K562 (cell line): ENCODE data around the gene SOCS3. TPM values are rescaled to one million over a fixed set of nuclear protein-coding genes. Genes with fewer than 3 reads are reported as not detected.
A peak's percentile ranks its signal among the peaks of the same experiment; 100 is the strongest.

Source experiments
- C11orf30 ChIP-seq: fragments of 450-650 bp; IDR thresholded peaks from 2 replicates; pipeline ENCODE4 v1.6.1; 2016; ENCODE audit warnings: low read depth, mild to moderate bottlenecking
- CGGBP1 ChIP-seq: fragments of 250-450 bp; sonication (Bioruptor Pico); IDR thresholded peaks from 2 replicates; pipeline ENCODE4 v1.9.0; 2021; ENCODE audit warnings: mild to moderate bottlenecking
- CTCFL ChIP-seq: IDR thresholded peaks from 2 replicates; pipeline ENCODE4 v1.6.1; 2011; ENCODE audit warnings: borderline replicate concordance, low read depth, mild to moderate bottlenecking, moderate library complexity, low read length; ENCODE audit not compliant: insufficient read depth, poor library complexity, severe bottlenecking
- E2F3 ChIP-seq: fragments of 250-450 bp; sonication (Bioruptor Pico); IDR thresholded peaks from 2 replicates; pipeline ENCODE4 v1.4.0; 2020; ENCODE audit warnings: mild to moderate bottlenecking
- HDAC1 ChIP-seq, 2 experiments: fragments of 450-650 bp; IDR thresholded peaks; 2 replicates each; pipeline ENCODE4 v1.6.1; 2016 to 2017; ENCODE audit warnings: inconsistent platforms in 1 of 2, mild to moderate bottlenecking in 1 of 2, moderate library complexity in 1 of 2
- HLTF ChIP-seq: fragments of 450-650 bp; IDR thresholded peaks from 2 replicates; pipeline ENCODE4 v1.6.1; 2016
- KAT2B ChIP-seq: IDR thresholded peaks from one replicate; pipeline ENCODE4 v1.6.1; 2012; ENCODE audit warnings: low read depth, mild to moderate bottlenecking, control low read depth, inconsistent platforms, low read length, moderate library complexity
- KAT8 ChIP-seq: fragments of 450-650 bp; IDR thresholded peaks from 2 replicates; pipeline ENCODE4 v1.6.1; 2016; ENCODE audit warnings: low read depth, mild to moderate bottlenecking
- KDM1A ChIP-seq, 2 experiments: fragments of 450-650 bp; IDR thresholded peaks; 2 replicates each; pipeline ENCODE4 v1.6.1; 2016; ENCODE audit warnings: mild to moderate bottlenecking in 2 of 2
- MAX ChIP-seq: sonication (generic); formaldehyde crosslinking; IDR thresholded peaks from 2 replicates; pipeline ENCODE4 v1.9.0; 2022; ENCODE audit warnings: mild to moderate bottlenecking, missing genetic modification reagents
- MTA3 ChIP-seq: fragments of 450-650 bp; formaldehyde crosslinking; IDR thresholded peaks from 2 replicates; pipeline ENCODE4 v1.6.1; 2017; ENCODE audit warnings: mild to moderate bottlenecking, borderline replicate concordance
- NCOR1 ChIP-seq: fragments of 450-650 bp; IDR thresholded peaks from 2 replicates; pipeline ENCODE4 v1.6.1; 2016; ENCODE audit warnings: mild to moderate bottlenecking, moderate library complexity
- NELFE ChIP-seq: IDR thresholded peaks from 2 replicates; pipeline ENCODE4 v1.6.1; 2011; ENCODE audit warnings: mild to moderate bottlenecking; ENCODE audit not compliant: insufficient read depth, insufficient read length
- PTRF ChIP-seq: fragments of 450-650 bp; IDR thresholded peaks from 2 replicates; pipeline ENCODE4 v1.6.1; 2016; ENCODE audit warnings: mild to moderate bottlenecking, missing genetic modification characterization, missing compliant biosample characterization
- RBM14 ChIP-seq: fragments of 200-400 bp; formaldehyde crosslinking; IDR thresholded peaks from 2 replicates; pipeline ENCODE4 v1.6.1; 2018; ENCODE audit warnings: low read depth, mild to moderate bottlenecking, low read length, moderate library complexity, borderline replicate concordance; ENCODE audit not compliant: insufficient read depth
- SMARCC2 ChIP-seq: fragments of 450-650 bp; IDR thresholded peaks from 2 replicates; pipeline ENCODE4 v1.6.1; 2017; ENCODE audit warnings: antibody characterized with exemption, moderate library complexity, mild to moderate bottlenecking, low read depth
- SNRNP70 ChIP-seq: fragments of 200-400 bp; formaldehyde crosslinking; optimal IDR thresholded peaks from 2 replicates; pipeline ENCODE3; 2017; ENCODE audit warnings: low read depth, low read length
- XRCC3 ChIP-seq: fragments of 450-650 bp; IDR thresholded peaks from 2 replicates; pipeline ENCODE4 v1.6.1; 2017; ENCODE audit warnings: mild to moderate bottlenecking, moderate library complexity
- ZC3H8 ChIP-seq: fragments of 450-650 bp; IDR thresholded peaks from 2 replicates; pipeline ENCODE4 v1.6.1; 2017
- ZNF12 ChIP-seq: sonication (generic); formaldehyde crosslinking; IDR thresholded peaks from 2 replicates; pipeline ENCODE4 v1.4.0; 2020; ENCODE audit warnings: mild to moderate bottlenecking, missing genetic modification reagents
- ZNF165 ChIP-seq: fragments of 250-450 bp; sonication (Bioruptor Pico); IDR thresholded peaks from 2 replicates; pipeline ENCODE4 v1.4.0; 2020; ENCODE audit warnings: borderline replicate concordance
- ZNF184 ChIP-seq: sonication (generic); formaldehyde crosslinking; IDR thresholded peaks from 2 replicates; pipeline ENCODE4 v1.5.0; 2020; ENCODE audit warnings: missing genetic modification reagents
- ZNF445 ChIP-seq: fragments of 250-450 bp; sonication (Bioruptor Pico); IDR thresholded peaks from 2 replicates; pipeline ENCODE4 v1.4.0; 2020; ENCODE audit warnings: low read depth, mild to moderate bottlenecking, moderate library complexity
- polyA plus RNA-seq, 8 experiments: library from polyadenylated mRNA; depleted of rRNA in 4 of 8; stranded (reverse) in 5 of 8; unstranded in 3 of 8; fragments of >200 nt; fragmentation: Nextera tagmentation in 2 of 8; fragmentation: Illumina TruSeq in 1 of 8; extraction: Ambion mirVana in 2 of 8; extraction: Trizol in 1 of 8; gene quantifications; 2 replicates each; pipeline versions ENCODE4 v1.2.1 to v1.2.3, GENCODE V29; 2011 to 2014; ENCODE audit warnings: inconsistent platforms in 1 of 8, missing spikeins in 1 of 8
- total RNA-seq, 7 experiments: library from RNA; depleted of rRNA in 6 of 7; stranded (reverse); fragments of >200 nt in 6 of 7; fragmentation: Illumina TruSeq in 2 of 7; extraction: Trizol in 2 of 7; gene quantifications; 2 replicates each; pipeline versions ENCODE4 v1.2.1 to v1.2.3, GENCODE V29; 2011 to 2021; ENCODE audit warnings: low replicate concordance in 1 of 7
- TF ChIP-seq, protein P1 (sequence below): sonication (generic); formaldehyde crosslinking; IDR thresholded peaks from 2 replicates; pipeline ENCODE4 v1.8.0; 2022; ENCODE audit warnings: mild to moderate bottlenecking, low read depth, missing genetic modification reagents
- TF ChIP-seq, protein P2 (sequence below), 2 experiments: fragments of 450-650 bp in 1 of 2; sonication (generic) in 1 of 2; formaldehyde crosslinking in 1 of 2; IDR thresholded peaks in 1 of 2; conservative IDR thresholded peaks in 1 of 2; 2 replicates each; pipeline versions ENCODE4 v1.6.1 to v1.8.1; 2016 to 2023; ENCODE audit warnings: mild to moderate bottlenecking in 2 of 2, moderate library complexity in 2 of 2, inconsistent platforms in 1 of 2, missing genetic modification reagents in 1 of 2

SOCS3 gene
- total and polyA plus RNA-seq, 9 of the 15 experiments (the other 6 are each of a cell fraction or from before 2014, with no cell fraction given), result 0.56 to 38.9 (median 13.7) TPM

DNA sequence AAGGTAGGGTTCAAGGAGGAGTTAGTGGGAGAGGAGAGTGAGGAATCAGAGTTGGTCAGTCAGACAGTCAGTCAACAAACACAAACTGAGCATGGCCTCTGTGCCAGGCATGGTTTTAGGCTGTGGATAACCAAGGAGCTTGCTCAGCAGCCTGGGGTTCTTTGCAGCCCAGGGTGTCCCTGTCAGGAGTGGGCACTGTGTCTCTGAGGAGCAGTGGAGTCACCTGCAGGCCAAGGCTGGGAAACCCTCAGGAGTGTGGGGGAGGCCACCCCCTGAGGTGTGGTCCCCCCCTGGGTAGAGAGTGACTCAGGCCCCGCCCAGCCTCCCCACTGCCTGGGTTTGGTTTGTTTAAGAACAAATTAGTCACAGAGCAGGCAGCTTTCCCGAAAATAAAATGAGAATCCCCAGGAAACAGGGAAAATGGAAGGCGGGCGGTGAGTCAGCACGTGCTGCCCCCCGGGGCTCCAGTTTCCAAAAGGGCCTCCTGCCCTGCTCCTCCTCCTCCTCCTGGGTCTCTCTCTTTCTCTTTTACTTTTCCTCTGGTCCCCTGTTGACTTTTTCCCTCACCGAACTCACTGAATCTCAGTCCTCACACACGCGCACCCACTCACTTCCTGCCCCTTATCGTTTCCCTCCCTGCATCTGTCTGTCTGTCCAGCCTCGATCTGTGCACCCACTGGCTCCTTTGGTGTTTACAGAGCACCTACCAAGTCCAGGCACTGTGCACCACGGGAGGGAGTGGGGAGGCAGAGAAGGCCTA lies 44.3 kb downstream of the SOCS3 start (continued):
- no peak for TF ChIP-seq ZC3H8
- no peak for TF ChIP-seq CGGBP1
- TF ChIP-seq XRCC3, result no peak
- TF ChIP-seq RBM14, result no peak
- TF ChIP-seq KAT8, result no peak
- TF ChIP-seq MTA3, result no peak
- 0 out of 2 replicates have a peak, but pooled peaks have one; percentile 59 for TF ChIP-seq SMARCC2
- TF ChIP-seq MAX (CRISPR knock-in tag), result 0 out of 2 replicates have a peak, but pooled peaks have one; percentile 14
- TF ChIP-seq CTCFL, result peak; percentile 36
- no peak for TF ChIP-seq PTRF (tag)
- no peak for TF ChIP-seq SNRNP70
- peak; percentile 87 to 97 for TF ChIP-seq HDAC1 (IDR thresholded peaks at IDR 0.05)
- peak; percentile 92 for TF ChIP-seq NCOR1
- TF ChIP-seq ZNF184 (CRISPR knock-in tag), result no peak
- TF ChIP-seq NELFE, result no peak
- peak; percentile 29; the same call in 1 of the 2 replicates for TF ChIP-seq C11orf30
- no peak for TF ChIP-seq KAT2B
- TF ChIP-seq KDM1A (IDR thresholded peaks at IDR 0.05), result peak; percentile 99
- TF ChIP-seq ZNF12, result no peak
- TF ChIP-seq, protein P1, sequence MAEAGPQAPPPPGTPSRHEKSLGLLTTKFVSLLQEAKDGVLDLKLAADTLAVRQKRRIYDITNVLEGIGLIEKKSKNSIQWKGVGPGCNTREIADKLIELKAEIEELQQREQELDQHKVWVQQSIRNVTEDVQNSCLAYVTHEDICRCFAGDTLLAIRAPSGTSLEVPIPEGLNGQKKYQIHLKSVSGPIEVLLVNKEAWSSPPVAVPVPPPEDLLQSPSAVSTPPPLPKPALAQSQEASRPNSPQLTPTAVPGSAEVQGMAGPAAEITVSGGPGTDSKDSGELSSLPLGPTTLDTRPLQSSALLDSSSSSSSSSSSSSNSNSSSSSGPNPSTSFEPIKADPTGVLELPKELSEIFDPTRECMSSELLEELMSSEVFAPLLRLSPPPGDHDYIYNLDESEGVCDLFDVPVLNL (CRISPR knock-in tag), result no peak
- TF ChIP-seq, protein P2, sequence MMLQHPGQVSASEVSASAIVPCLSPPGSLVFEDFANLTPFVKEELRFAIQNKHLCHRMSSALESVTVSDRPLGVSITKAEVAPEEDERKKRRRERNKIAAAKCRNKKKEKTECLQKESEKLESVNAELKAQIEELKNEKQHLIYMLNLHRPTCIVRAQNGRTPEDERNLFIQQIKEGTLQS (IDR thresholded peaks at IDR 0.05), result peak; percentile 63
- TF ChIP-seq, protein P2 (CRISPR knock-in tag; conservative IDR thresholded peaks at IDR 0.05), result no peak
- TF ChIP-seq HLTF, result peak; percentile 74; the same call in 1 of the 2 replicates
- no peak for TF ChIP-seq ZNF445 (CRISPR knock-in tag)
- TF ChIP-seq ZNF165, result no peak
- no peak for TF ChIP-seq E2F3 (CRISPR knock-in tag)
